RWPE1 (cell line): ENCODE measurements around the gene ALDH1A3.

Source experiments
- CTCF ChIA-PET: fragments of 350-600 bp; sonication (Branson Sonifier 250); formaldehyde crosslinking; extraction: SDS; loops from one replicate; lab custom pipeline; 2021; lab: Yijun Ruan, JAX
- POLR2A ChIA-PET: fragments of 400-600 bp; formaldehyde crosslinking; extraction: SDS; loops from one replicate; lab custom pipeline; 2020; ENCODE audit warnings: antibody characterized with exemption; ENCODE audit not compliant: low non-redundant PET; lab: Yijun Ruan, JAX
- DNase-seq: peaks from one replicate; pipeline ENCODE4 v3.0.0; 2012; ENCODE audit warnings: low spot score
- H3K27ac ChIP-seq: fragments of 450-650 bp; 2 replicates; pipeline ENCODE4 v1.5.1; 2017
- TF ChIP-seq, protein P1 (sequence below): fragments of 450-650 bp; conservative IDR thresholded peaks from 2 replicates; pipeline ENCODE4 v1.5.1; 2017; ENCODE audit warnings: low read depth, mild to moderate bottlenecking

The ALDH1A3 gene

DNA sequence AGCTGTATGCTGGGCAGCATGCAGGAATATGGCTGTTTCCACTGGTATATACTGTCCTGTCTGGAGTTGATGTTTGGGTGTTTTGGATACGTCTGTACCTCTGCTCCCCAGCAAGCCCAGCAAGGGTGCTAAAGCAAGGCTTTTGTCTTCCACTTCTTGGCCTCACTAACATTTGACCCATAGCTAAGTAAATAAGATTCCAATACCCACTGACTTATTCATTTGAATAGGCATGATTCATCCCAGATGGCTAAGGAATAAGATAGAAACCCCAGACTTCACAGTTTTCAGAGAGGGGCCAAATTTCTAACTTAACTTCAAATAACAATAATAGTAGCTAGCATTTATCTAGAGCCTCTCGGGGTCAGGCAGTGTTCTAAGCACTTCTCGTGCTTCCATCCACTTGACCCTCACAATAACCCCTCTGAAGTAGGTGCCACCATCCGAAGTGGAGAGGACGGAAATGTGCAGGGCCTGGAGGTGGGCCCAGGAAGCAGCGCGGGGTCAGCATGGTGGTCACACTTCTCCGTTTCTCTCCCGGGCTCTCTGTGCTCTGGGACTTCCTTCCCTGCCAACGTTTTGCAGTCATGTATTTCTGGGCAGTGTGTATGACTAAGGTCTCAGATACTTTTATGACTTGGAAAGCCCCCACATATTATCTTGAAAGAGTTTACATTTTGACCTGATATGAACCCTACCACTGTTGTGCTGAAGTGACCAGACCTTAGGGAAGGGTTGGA lies 78.9 kb downstream of the ALDH1A3 start:
- CTCF ChIA-PET, result interaction anchor here (1.2 kb wide), 1 partner anchor 48 kb away, joined by 3 read pairs; no protein-coding TSS in a partner anchor
- DNase-seq, result peak; percentile 17
- H3K27ac ChIP-seq, result no peak overlapping the region
- TF ChIP-seq, protein P1, sequence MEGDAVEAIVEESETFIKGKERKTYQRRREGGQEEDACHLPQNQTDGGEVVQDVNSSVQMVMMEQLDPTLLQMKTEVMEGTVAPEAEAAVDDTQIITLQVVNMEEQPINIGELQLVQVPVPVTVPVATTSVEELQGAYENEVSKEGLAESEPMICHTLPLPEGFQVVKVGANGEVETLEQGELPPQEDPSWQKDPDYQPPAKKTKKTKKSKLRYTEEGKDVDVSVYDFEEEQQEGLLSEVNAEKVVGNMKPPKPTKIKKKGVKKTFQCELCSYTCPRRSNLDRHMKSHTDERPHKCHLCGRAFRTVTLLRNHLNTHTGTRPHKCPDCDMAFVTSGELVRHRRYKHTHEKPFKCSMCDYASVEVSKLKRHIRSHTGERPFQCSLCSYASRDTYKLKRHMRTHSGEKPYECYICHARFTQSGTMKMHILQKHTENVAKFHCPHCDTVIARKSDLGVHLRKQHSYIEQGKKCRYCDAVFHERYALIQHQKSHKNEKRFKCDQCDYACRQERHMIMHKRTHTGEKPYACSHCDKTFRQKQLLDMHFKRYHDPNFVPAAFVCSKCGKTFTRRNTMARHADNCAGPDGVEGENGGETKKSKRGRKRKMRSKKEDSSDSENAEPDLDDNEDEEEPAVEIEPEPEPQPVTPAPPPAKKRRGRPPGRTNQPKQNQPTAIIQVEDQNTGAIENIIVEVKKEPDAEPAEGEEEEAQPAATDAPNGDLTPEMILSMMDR, result no peak
- POLR2A ChIA-PET, result no interaction called here

DNA sequence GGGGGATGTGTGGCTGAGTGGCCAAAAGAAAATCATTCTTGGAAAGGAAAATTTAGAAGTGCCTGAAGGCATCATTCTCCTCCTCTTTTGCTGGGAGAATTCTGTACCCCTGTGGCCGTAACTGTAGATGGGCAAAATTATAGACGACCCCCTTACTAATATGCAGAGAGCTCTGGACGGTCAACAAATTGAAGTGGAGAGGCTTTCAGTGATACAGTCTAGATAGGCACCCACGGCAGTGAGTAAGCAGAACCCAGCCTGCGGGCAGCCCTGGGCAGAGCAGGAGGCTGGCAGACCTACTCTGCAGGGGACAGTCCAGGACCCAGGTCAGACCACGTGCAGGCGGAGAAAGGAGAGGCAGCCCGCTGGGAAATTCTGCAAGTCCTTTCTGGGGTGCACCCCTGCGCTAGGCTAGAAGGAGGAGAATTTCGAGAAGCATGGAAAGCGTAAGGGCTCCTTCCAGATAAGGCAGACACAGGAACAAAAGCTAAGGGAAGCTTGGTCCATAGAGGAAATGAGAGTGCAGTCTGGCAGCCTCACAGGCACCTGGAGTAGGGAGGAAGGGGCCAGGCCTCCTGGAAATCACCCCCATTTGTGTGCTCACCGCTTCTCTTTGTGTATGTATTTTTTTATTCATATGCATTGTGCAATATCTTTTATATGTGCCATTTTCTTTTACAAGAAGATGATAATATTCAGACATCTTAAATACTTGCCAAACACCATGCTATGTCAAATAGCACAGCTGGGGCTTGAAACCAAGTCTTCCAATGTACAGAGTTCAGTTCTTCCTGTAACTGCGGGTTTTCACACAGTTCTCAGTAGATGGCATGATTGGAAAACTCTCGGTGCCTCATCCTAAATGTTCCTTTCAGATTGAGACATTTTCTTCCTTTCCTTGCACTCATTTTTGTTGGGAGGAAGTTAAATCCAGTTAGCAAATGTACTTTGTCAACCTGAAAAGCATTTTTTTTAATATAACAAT lies 79.7 kb downstream of the ALDH1A3 start:
- no peak overlapping the region for H3K27ac ChIP-seq
- TF ChIP-seq, protein P1, result no peak
- POLR2A ChIA-PET, result no interaction called here
- no peak for DNase-seq
- CTCF ChIA-PET, result interaction anchor here (1.2 kb wide), 1 partner anchor 48 kb away, joined by 3 read pairs; no protein-coding TSS in a partner anchor
